ENCODE data around the gene CHRNB2.

DNA sequence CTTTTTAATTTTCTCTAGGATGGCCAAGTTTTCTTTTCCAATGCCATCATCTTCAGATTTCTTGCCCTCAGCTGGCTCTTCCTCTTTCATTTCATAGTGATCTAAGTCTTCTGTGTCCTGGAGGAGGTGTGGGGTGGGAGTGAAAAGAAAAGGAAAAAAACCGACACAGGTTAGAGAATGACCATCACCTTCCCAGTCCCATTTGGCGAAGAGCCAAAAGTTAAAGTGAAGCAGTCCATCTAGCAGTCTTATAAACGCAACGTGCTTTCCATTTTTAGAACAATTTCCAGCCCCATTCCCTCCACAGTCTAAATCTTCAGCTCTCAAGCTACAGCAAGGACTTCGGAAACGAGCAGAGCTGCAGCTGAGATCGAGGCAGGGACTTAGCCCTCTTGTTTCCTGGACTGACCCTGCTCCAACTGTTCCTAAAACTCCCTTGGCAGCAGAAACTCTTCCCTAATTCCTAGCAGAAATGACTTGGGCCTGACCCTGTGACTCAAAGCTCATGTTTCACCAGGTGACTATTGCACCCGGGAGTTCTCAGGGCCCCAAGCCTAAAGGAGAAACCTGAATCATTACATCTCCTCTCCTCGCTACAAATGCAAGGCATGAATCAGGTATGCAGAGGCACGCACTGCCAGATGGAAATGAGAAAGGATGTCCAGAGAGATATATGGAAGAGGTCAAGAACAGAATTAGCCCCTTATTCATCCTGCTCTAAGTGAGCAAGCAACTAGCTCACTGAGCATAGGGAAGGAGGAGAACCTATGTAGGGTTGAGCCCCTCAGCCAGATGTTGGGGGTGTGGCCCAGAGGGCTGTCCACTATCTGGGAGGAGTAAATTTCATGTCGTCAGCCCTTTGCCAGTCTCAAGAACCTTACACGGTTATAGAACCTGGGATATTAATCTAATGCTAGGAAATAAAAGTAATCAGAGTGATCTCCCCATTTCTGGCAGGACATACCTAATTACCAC lies 14.2 kb upstream of the CHRNB2 start:
- TF ChIP-seq CTCF (IDR thresholded peaks at IDR 0.05) (no peak), POLR2A (IDR thresholded peaks at IDR 0.05) (no peak)
